NB4 (cell line): ENCODE measurements around the gene ESRRG.

ENCODE experiments used
- CTCF ChIP-seq: IDR thresholded peaks from one replicate; pipeline ENCODE4 v1.5.1; 2012; ENCODE audit warnings: low read depth, low read length
- MAX ChIP-seq: IDR thresholded peaks from 2 replicates; pipeline ENCODE4 v1.6.1; 2011; ENCODE audit warnings: low read depth, low read length

GRCh38 chr1:216576234-216576937 lies 146.8 kb downstream of the ESRRG start:
- TF ChIP-seq MAX (no peak), CTCF (no peak)
